ENCODE data around the gene USP19. TPM values are rescaled to one million over a fixed set of nuclear protein-coding genes. Genes with fewer than 3 reads are reported as not detected.
A peak's percentile ranks its signal among the peaks of the same experiment; 100 is the strongest.

USP19 gene
- total RNA-seq, 2 donors from 2014 or later, result 61.5 to 63.2 TPM

- 95 to 97% methylated on average over 6 to 14 of the region's 14 CpGs for WGBS, 2 experiments (ENCODE audit: insufficient coverage in 1 of 2, insufficient read length in 1 of 2)
- Histone ChIP-seq H3K9ac (ENCODE audit: extremely low read depth, low read length, poor library complexity, severe bottlenecking) (no peak overlapping the region), H3K27me3 (ENCODE audit: control insufficient read depth, insufficient read depth, low read length, poor library complexity, severe bottlenecking) (no peaks in the 10 kb centered on the region), H3K4me1 (ENCODE audit: control insufficient read depth, insufficient read depth, low read length) (peaks cover 6% of the 10 kb centered on the region), H3K27ac (ENCODE audit: low read depth, low read length) (no peak overlapping the region), H3K9me3 (ENCODE audit: control insufficient read depth, low read length) (no peaks in the 10 kb centered on the region), H3K36me3 (ENCODE audit: control insufficient read depth, insufficient read depth, low read length) (peaks cover 49% of the 10 kb centered on the region), H3K4me3 (ENCODE audit: low read length) (no peak overlapping the region)
- H3K4me3 Mint-ChIP-seq, result no peak overlapping the region
- TF ChIP-seq, protein P1, sequence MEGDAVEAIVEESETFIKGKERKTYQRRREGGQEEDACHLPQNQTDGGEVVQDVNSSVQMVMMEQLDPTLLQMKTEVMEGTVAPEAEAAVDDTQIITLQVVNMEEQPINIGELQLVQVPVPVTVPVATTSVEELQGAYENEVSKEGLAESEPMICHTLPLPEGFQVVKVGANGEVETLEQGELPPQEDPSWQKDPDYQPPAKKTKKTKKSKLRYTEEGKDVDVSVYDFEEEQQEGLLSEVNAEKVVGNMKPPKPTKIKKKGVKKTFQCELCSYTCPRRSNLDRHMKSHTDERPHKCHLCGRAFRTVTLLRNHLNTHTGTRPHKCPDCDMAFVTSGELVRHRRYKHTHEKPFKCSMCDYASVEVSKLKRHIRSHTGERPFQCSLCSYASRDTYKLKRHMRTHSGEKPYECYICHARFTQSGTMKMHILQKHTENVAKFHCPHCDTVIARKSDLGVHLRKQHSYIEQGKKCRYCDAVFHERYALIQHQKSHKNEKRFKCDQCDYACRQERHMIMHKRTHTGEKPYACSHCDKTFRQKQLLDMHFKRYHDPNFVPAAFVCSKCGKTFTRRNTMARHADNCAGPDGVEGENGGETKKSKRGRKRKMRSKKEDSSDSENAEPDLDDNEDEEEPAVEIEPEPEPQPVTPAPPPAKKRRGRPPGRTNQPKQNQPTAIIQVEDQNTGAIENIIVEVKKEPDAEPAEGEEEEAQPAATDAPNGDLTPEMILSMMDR (conservative IDR thresholded peaks at IDR 0.05), result no peak
- H3K27me3 Mint-ChIP-seq (ENCODE audit: insufficient read depth), result no peaks in the 10 kb centered on the region
- no peak overlapping the region for H3K27ac Mint-ChIP-seq
- H3K36me3 Mint-ChIP-seq (ENCODE audit: low read depth), result peaks cover 41% of the 10 kb centered on the region
- H3K9me3 Mint-ChIP-seq, result no peaks in the 10 kb centered on the region
- H3K4me1 Mint-ChIP-seq, result peaks cover 16% of the 10 kb centered on the region
- DNase-seq, result no peak
These were observed 12.3 kb downstream of the USP19 start for GRCh38 chr3:49108346-49108745.

DNA sequence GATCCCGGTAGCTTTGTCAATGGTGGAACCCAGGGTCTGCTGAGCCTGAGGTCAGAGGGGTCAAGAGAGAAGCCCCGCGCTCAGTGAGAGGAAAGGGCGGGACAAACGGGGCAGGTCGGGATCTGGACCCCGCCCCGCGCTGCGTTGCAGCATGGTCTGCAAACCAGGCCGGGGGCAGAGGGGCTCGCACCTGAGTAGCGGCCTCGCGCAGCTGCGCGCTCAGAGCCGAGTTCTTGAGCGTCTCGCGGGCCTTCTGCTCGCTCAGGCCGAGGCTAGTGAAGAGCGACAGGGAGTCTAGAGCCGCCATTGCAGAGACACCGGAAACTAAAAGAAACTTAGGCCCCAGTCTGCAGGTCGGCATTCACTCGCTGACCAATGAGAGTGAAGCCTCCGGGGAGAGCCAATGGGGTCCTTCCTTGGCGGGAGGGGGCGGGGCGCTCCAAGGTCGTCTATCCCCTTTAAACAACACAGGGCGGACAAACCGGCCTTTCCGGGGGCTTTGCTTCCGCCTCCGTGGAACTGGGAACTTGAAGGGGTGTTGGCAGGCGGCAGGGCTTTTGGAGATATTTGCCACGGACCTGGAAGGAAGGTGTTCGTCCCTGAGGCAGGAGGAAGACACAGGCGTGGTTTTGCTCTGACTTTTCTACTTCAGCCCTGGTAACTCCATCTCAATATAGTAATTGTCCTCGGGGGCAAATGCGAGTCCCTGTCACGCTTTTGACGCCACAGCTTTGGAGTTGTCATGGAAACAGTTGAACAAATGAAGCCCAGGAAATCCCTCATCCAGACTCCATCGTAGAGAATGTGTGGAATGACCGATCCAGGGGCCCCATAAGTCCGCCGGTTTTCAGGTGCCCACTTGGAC lies 16.0 kb downstream of the USP19 start, which contains the start of gene QARS1:
TSS of gene QARS1 (minus strand) at position 331 of the 865 bp plus-strand sequence. CDS start at position 307, 24 bp downstream.
- peak within 1 kb of the TSS; percentile 98 for H3K4me3 ChIP-seq (ENCODE audit: low read length)
- peak within 1 kb of the TSS; percentile 93 for H3K27ac ChIP-seq (ENCODE audit: low read depth, low read length)
- 0 to 2% methylated on average over 32 to 50 of the region's 50 CpGs for WGBS, 2 experiments (ENCODE audit: insufficient coverage in 1 of 2, insufficient read length in 1 of 2)
- H3K9me3 Mint-ChIP-seq, result no peaks in the 10 kb centered on the region
- peak within 1 kb of the TSS; percentile 94 for H3K9ac ChIP-seq (ENCODE audit: extremely low read depth, low read length, poor library complexity, severe bottlenecking)
- peak within 1 kb of the TSS; percentile 95 for H3K27ac Mint-ChIP-seq
- peak within 1 kb of the TSS; percentile 95 for H3K4me3 Mint-ChIP-seq
- H3K36me3 ChIP-seq (ENCODE audit: control insufficient read depth, insufficient read depth, low read length), result peaks cover 54% of the 10 kb centered on the region
- H3K36me3 Mint-ChIP-seq (ENCODE audit: low read depth), result peaks cover 48% of the 10 kb centered on the region
- H3K4me1 ChIP-seq (ENCODE audit: control insufficient read depth, insufficient read depth, low read length), result peaks cover 6% of the 10 kb centered on the region
- DNase-seq, result peak; percentile 98
- peaks cover 16% of the 10 kb centered on the region for H3K4me1 Mint-ChIP-seq
- TF ChIP-seq, protein P1 (conservative IDR thresholded peaks at IDR 0.05), result no peak
- no peaks in the 10 kb centered on the region for H3K9me3 ChIP-seq (ENCODE audit: control insufficient read depth, low read length)
- H3K27me3 Mint-ChIP-seq (ENCODE audit: insufficient read depth), result no peaks in the 10 kb centered on the region
- H3K27me3 ChIP-seq (ENCODE audit: control insufficient read depth, insufficient read depth, low read length, poor library complexity, severe bottlenecking), result no peaks in the 10 kb centered on the region

DNA sequence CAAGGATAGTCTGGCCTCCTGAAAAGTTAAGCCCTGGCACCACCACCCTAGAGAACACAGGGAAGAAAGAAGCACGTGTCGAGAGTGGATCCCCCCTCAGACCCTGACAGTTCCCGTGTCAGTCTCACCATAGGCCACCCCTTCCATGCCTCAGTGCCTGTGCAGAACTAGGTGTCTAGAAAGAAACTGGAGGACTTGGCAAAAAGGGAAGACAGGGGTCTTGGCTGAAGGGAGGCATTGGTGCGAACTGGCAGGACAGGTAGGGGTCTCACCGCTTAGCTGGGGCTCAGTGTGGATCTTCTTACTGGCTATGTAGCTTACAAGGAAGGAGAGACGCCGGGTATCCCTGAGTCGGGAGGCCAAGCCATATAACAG lies 16.6 kb downstream of the USP19 start:
- WGBS, 2 experiments (ENCODE audit: insufficient coverage in 1 of 2, insufficient read length in 1 of 2), result 10 to 11% methylated on average over 8 of the region's 8 CpGs
- Mint-ChIP-seq H3K36me3 (ENCODE audit: low read depth) (peaks cover 48% of the 10 kb centered on the region), H3K4me1 (peaks cover 16% of the 10 kb centered on the region), H3K27ac (peak overlapping the region; percentile 95), H3K27me3 (ENCODE audit: insufficient read depth) (no peaks in the 10 kb centered on the region), H3K4me3 (peak overlapping the region; percentile 95), H3K9me3 (no peaks in the 10 kb centered on the region)
- H3K27ac ChIP-seq (ENCODE audit: low read depth, low read length), result peak overlapping the region; percentile 84
- H3K4me3 ChIP-seq (ENCODE audit: low read length), result peak overlapping the region; percentile 98
- peaks cover 54% of the 10 kb centered on the region for H3K36me3 ChIP-seq (ENCODE audit: control insufficient read depth, insufficient read depth, low read length)
- TF ChIP-seq, protein P1 (conservative IDR thresholded peaks at IDR 0.05), result no peak
- H3K27me3 ChIP-seq (ENCODE audit: control insufficient read depth, insufficient read depth, low read length, poor library complexity, severe bottlenecking), result no peaks in the 10 kb centered on the region
- peaks cover 6% of the 10 kb centered on the region for H3K4me1 ChIP-seq (ENCODE audit: control insufficient read depth, insufficient read depth, low read length)
- DNase-seq, result no peak
- H3K9ac ChIP-seq (ENCODE audit: extremely low read depth, low read length, poor library complexity, severe bottlenecking), result peak overlapping the region; percentile 94
- H3K9me3 ChIP-seq (ENCODE audit: control insufficient read depth, low read length), result no peaks in the 10 kb centered on the region
